Spinal cord (tissue), 10 donors: Measurements from ENCODE around the gene LRRC4C. TPM values are rescaled to one million over a fixed set of nuclear protein-coding genes. Genes with fewer than 3 reads are reported as not detected.

Experiments
- DNase-seq, 6 donors: peaks; one replicate each; pipeline versions ENCODE4 v3.0.0 to v3.0.0-alpha.2; 2013 to 2015; ENCODE audit warnings: low spot score in 6 of 6, low read depth in 4 of 6
- H3K27ac ChIP-seq: one replicate; pipeline ENCODE4 v1.5.1; 2013; ENCODE audit warnings: low read depth, low read length, control low read depth
- H3K27me3 ChIP-seq: one replicate; pipeline ENCODE4 v1.6.1; 2013; ENCODE audit warnings: low read length; ENCODE audit not compliant: control insufficient read depth, insufficient read depth
- H3K36me3 ChIP-seq: one replicate; pipeline ENCODE4 v1.6.1; 2013; ENCODE audit warnings: low read length; ENCODE audit not compliant: control insufficient read depth, insufficient read depth
- H3K4me1 ChIP-seq: one replicate; pipeline ENCODE4 v1.6.1; 2013; ENCODE audit warnings: low read length; ENCODE audit not compliant: control insufficient read depth, insufficient read depth
- H3K4me3 ChIP-seq: one replicate; pipeline ENCODE4 v1.5.1; 2013; ENCODE audit warnings: low read depth, low read length, control low read depth
- H3K9me3 ChIP-seq: one replicate; pipeline ENCODE4 v1.6.1; 2013; ENCODE audit warnings: low read length; ENCODE audit not compliant: control insufficient read depth, insufficient read depth
- WGBS: methylation state at CpG from one replicate; pipeline ENCODE4 v1.1.5; 2013; ENCODE audit warnings: missing lambda C conversion rate; ENCODE audit not compliant: insufficient coverage; 5-methylcytosine and 5-hydroxymethylcytosine counted together
- polyA plus RNA-seq, 2 donors: library from polyadenylated mRNA; unstranded; fragments of 120-200 nt; gene quantifications; one replicate each; pipeline ENCODE4 v1.2.1, GENCODE V29; 2013; ENCODE audit not compliant: insufficient read length in 2 of 2
- total RNA-seq, 2 donors: library from RNA; depleted of rRNA in 1 of 2; stranded (reverse); fragments of 120-200 nt in 1 of 2; fragments of >200 nt in 1 of 2; gene quantifications; one replicate each; pipeline versions ENCODE4 v1.2.3 to v1.2.4, GENCODE V29; 2013 to 2014
- donor health status: healthy.

Gene LRRC4C
- total and polyA plus RNA-seq, 4 donors: 25.6 to 54.9 (median 39.0) TPM

DNA sequence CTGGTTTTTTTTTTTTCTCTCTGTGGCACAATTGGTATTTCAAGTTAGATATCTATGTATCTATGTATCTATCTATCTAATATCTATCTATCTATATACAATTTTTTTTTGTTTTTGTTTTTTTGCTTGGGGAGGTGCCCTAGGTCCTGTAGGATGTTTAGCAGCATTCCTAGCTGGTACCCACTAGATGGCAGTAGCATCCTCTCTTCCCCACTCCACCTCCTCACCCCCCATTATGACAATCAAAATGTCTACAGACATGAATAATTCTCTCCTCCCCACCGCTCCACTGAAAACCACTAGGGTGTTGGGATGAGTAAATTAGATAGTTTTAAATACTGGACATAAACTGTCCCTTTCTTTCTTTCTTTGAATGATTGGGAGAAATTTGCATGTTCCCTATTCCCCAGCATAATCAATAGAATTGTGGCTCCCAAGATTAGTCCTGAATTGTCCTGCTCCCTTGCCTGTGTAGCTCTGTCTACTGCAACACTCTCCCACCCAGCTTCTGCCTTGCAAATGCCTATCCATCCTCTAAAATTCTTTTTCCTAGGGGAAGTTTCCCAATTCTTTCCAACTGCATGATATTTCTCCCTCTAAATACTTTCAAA lies 1152.4 kb downstream of the LRRC4C start:
- H3K27me3 ChIP-seq: no peaks in the 10 kb centered on the region
- peak in 1 of 6 donors; percentile 52 for DNase-seq
- no peaks in the 10 kb centered on the region for H3K9me3 ChIP-seq
- no peaks in the 10 kb centered on the region for H3K36me3 ChIP-seq
- no peak overlapping the region for H3K27ac ChIP-seq
- H3K4me1 ChIP-seq: no peaks in the 10 kb centered on the region
- no CpG with 5 or more reads among the region's 1 CpG for WGBS
- no peak overlapping the region for H3K4me3 ChIP-seq

DNA sequence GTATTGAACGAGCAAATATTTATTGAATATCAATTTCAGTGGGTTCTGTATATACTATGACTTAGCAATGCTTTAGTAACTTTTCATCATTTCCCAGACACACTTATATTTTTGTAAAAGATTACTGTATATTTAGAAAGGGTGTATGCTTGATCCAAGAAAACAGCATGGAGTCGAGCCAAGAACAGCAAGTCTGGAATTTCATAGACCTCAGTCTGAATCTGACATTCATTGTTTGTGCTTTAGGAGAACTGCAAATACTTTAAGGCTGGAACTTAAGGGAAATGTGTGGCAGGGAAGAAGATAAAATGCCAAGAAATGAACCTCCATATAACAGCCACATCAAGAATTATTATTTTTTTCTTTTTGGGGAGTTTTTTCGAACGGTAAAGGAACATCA lies 1156.8 kb downstream of the LRRC4C start:
- no peaks in the 10 kb centered on the region for H3K9me3 ChIP-seq
- H3K27me3 ChIP-seq: no peaks in the 10 kb centered on the region
- 83% methylated on average over 3 of the region's 4 CpGs for WGBS
- H3K4me3 ChIP-seq: no peak overlapping the region
- H3K27ac ChIP-seq: no peak overlapping the region
- DNase-seq: peak in 1 of 6 donors; percentile 59
- no peaks in the 10 kb centered on the region for H3K36me3 ChIP-seq
- no peaks in the 10 kb centered on the region for H3K4me1 ChIP-seq

DNA sequence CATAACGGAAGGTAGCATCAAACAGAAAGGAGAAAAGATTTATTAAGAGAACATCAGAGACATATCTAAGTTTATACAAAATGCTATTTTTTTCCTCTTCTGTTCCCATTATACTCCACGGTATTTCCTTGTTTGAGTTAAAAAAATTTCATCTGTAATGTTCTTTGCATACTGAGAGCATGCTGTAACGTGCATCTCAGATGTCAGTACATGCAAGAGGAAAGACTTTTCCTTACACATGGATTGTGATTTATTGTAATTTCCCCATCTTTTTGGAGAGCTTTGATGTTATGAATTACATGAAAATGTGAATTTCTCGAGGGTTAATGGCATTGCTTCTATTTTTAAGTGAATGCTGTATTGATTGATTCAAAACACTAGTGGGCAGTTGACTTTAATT lies 1164.0 kb downstream of the LRRC4C start:
- no CpG with 5 or more reads among the region's 4 CpGs for WGBS
- Histone ChIP-seq H3K27me3 (no peaks in the 10 kb centered on the region), H3K27ac (no peak overlapping the region), H3K9me3 (no peaks in the 10 kb centered on the region), H3K36me3 (no peaks in the 10 kb centered on the region), H3K4me1 (no peaks in the 10 kb centered on the region), H3K4me3 (no peak overlapping the region)
- no peak for DNase-seq

DNA sequence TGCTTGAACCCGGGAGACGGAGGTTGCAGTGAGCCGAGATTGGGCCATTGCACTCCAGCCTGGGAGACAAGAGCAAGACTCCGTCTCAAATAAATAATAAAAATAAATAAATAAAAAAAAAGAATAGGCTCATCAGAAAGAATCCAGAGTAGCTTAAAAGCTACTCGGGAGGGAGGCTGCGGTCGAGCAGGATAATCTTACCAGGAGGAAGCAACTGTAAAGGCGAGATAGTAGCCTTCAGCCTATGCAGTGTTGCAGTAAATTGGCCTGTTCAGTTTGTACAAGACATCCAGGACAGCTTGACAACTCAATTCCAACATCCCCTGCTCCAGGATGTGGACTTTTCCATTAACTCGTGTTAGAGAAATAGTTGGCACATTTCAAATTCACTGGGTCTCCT lies 1164.7 kb downstream of the LRRC4C start:
- Histone ChIP-seq H3K4me1 (no peaks in the 10 kb centered on the region), H3K36me3 (no peaks in the 10 kb centered on the region), H3K9me3 (no peaks in the 10 kb centered on the region), H3K27ac (no peak overlapping the region), H3K4me3 (no peak overlapping the region), H3K27me3 (no peaks in the 10 kb centered on the region)
- 90% methylated on average over 2 of the region's 9 CpGs for WGBS
- no peak for DNase-seq

DNA sequence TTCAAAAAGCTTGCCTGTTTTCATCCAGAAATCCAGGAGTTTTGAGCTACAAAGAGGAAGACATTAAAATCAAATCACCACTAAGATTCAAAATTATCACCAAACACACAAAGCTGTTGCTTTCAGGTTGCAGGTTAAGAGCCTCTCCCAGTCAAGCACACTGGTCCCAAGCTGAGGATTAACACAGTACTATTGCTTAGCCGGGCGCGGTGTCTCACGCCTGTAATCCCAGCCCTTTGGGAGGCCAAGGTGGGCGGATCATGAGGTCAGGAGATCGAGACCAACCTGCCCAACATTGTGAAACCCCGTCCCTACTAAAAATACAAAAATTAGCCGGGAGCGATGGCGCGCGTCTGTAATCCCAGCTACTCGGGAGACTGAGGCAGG lies 1165.1 kb downstream of the LRRC4C start:
- no peak overlapping the region for H3K27ac ChIP-seq
- no peaks in the 10 kb centered on the region for H3K27me3 ChIP-seq
- 80% methylated on average over 13 of the region's 13 CpGs for WGBS
- H3K9me3 ChIP-seq: no peaks in the 10 kb centered on the region
- H3K4me1 ChIP-seq: no peaks in the 10 kb centered on the region
- no peaks in the 10 kb centered on the region for H3K36me3 ChIP-seq
- no peak for DNase-seq
- H3K4me3 ChIP-seq: peak overlapping the region; percentile 81

DNA sequence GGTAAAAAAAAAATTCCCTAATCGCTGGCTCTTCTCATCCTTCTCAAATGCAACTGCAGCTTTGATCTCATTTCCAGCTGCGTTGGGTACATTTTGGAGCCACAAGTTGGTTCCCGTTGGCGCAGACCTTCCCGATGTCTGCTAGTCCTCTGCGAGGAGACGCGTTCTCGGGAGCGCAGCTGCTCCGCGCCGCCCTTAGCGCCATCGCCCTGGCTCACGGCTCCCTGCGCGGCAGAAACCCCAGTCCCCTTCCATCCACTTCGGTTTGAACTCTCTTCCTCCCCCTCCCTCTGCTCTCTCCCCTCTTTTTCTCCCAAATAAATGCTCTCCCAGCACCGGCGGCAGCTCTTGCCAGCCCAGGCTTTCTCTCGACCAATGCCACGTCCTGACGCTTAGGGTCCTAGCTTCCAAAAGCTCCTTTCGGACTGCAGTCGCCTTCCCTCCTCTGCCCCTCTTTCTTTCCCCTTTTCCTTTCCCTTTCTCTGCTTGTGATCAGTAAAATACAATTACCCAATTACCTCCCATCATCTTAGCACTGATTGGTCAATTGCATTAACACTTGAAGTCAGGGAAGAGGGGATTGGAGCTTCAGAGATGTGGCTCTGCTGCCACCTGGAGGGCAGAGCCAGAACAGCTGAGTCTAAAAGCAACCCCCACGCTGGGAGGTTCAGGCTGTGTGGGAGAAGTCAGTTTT lies 1165.7 kb downstream of the LRRC4C start:
- 0% methylated on average over 25 of the region's 27 CpGs for WGBS
- no peaks in the 10 kb centered on the region for H3K4me1 ChIP-seq
- H3K4me3 ChIP-seq: peak overlapping the region; percentile 81
- peak overlapping the region; percentile 96 for H3K27ac ChIP-seq
- no peaks in the 10 kb centered on the region for H3K27me3 ChIP-seq
- H3K9me3 ChIP-seq: no peaks in the 10 kb centered on the region
- no peaks in the 10 kb centered on the region for H3K36me3 ChIP-seq
- DNase-seq: peak; percentile 87 to 98 (median 94)

DNA sequence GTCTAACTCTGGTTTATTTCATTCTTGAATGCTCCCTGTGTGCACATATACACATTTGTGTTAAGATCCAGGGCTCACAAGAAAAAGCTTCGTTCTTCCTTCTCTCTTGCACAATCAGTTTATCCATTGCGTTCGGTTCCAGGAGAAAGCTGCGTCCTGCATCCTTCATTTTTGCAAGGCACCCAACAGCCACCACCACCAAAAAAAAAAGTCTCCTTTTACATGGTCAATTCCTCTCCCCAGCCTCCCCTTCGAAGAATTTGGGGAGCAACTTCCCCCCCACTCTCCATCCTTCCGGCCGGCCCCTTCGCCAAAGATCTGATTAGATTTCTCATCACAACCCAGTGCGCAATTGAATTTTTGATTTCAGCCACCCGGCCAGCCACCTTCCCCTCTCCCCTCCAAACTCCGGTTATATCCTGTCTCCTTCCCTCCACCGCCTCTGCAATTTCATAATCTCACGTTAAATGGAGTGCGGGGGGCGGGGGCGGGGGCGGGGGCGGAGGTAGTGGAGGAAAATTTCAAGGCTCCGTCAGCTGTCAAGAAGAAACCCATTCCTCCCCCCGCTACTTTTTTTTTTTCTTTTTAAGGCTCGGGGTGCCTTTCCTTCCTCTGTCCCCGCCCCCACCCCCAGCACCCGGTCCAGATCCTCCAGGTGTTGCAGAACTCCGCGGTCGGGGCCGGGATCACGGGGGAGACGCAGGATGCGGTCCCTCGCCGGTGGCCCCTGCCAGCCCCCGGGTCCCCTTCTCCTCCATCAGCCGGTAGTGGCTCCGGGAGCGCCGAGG lies 1166.5 kb downstream of the LRRC4C start:
- DNase-seq: peak in 2 of 6 donors; percentile 57 to 74
- H3K27ac ChIP-seq: peak overlapping the region; percentile 96

DNA sequence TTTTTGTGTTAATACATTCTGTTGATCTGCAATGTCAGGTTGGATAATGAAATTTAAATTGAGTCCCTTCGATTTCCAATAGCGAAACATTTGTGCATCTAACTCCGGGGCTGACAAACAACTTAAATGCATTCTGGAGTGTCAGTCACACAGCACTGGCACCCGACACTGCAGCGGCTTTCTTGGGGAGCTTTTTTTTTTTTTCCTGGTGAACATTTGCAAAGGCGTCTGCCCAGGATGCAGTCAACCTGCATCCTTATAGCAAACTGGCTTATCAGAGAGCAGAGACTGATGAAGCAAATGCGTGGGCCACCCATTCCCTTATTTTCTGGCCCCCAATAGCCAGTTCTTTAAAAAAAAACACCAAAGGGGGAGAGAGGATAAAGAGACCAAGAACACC lies 1167.7 kb downstream of the LRRC4C start:
- Histone ChIP-seq H3K27me3 (no peaks in the 10 kb centered on the region), H3K4me3 (peak overlapping the region; percentile 81), H3K4me1 (no peaks in the 10 kb centered on the region), H3K36me3 (no peaks in the 10 kb centered on the region), H3K9me3 (no peaks in the 10 kb centered on the region), H3K27ac (peak overlapping the region; percentile 74)
- WGBS: 11% methylated on average over 5 of the region's 7 CpGs
- DNase-seq: peak in 2 of 6 donors; percentile 72 to 82

More for the DNA sequence above, 1166.5 kb downstream of the LRRC4C start:
- H3K4me1 ChIP-seq: no peaks in the 10 kb centered on the region
- WGBS: 0% methylated on average over 17 of the region's 37 CpGs
- H3K9me3 ChIP-seq: no peaks in the 10 kb centered on the region
- H3K4me3 ChIP-seq: peak overlapping the region; percentile 81
- no peaks in the 10 kb centered on the region for H3K27me3 ChIP-seq
- no peaks in the 10 kb centered on the region for H3K36me3 ChIP-seq

DNA sequence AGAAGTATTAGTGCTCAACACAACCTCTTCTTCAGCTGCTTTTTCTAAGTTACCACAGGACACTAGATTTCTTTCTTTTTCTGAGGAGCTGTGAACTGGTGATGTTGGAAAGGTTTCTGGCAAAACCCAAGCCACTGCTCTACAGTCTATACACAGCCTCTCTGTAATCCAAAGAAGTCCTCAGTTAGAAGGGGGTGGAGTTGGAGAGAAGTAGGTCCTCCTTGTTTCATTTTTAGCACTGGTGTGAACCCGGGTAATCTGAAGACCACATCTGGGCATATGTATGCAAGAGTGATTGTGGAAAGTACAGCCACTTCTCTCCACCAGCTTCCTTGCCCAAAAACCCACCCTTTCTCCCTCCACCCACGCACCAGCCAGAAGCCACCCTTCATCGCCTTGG lies 1168.1 kb downstream of the LRRC4C start:
- Histone ChIP-seq H3K27ac (peak overlapping the region; percentile 74), H3K4me1 (no peaks in the 10 kb centered on the region), H3K27me3 (no peaks in the 10 kb centered on the region), H3K4me3 (peak overlapping the region; percentile 81), H3K36me3 (no peaks in the 10 kb centered on the region), H3K9me3 (no peaks in the 10 kb centered on the region)
- WGBS: no CpG with 5 or more reads among the region's 3 CpGs
- peak in 2 of 6 donors; percentile 60 to 67 for DNase-seq
